GM12878 (cell line): Measurements from ENCODE around the gene BMI1. TPM values are rescaled to one million over a fixed set of nuclear protein-coding genes. Genes with fewer than 3 reads are reported as not detected.

Experiments used
- ATAC-seq: fragments of 200-7000 bp; cut with Tn5 transposase; 3 replicates; pipeline ENCODE4 v1.9.1; 2020; ENCODE audit warnings: mild to moderate bottlenecking, moderate library complexity
- BruUV-seq: library from RNA; stranded (reverse); fragments of 400-500 nt; replicated peaks from 2 replicates; lab custom pipeline; 2021; lab: Mats Ljungman, UMichigan
- CTCF ChIA-PET: fragments of 300-600 bp; sonication (Branson Sonifier 250); formaldehyde crosslinking; extraction: SDS; loops from one replicate; lab custom pipeline; 2021; ENCODE audit warnings: inconsistent platforms; lab: Yijun Ruan, JAX
- POLR2A ChIA-PET: fragments of 350-600 bp; formaldehyde crosslinking; extraction: SDS; loops from one replicate; lab custom pipeline; 2021; ENCODE audit warnings: inconsistent platforms; lab: Charles Lee
- RAD21 ChIA-PET: fragments of 300-600 bp; sonication (Branson Sonifier 250); formaldehyde crosslinking; loops from one replicate; lab custom pipeline; 2023; ENCODE audit warnings: antibody characterized with exemption; ENCODE audit not compliant: unreplicated experiment; lab: Charles Lee
- SMC1A ChIA-PET: fragments of 300-600 bp; sonication (Branson Sonifier 250); formaldehyde crosslinking; loops from one replicate; lab custom pipeline; 2023; ENCODE audit not compliant: unreplicated experiment, uncharacterized antibody; lab: Charles Lee
- DNase-seq: peaks from one replicate; pipeline ENCODE4 v3.0.0-alpha.2; 2011; ENCODE audit warnings: low read depth, low spot score
- FAIRE-seq: peaks from 3 replicates; lab custom pipeline; 2011; peaks lifted over from hg19 to GRCh38; lab: Jason Lieb, UNC
- H2AFZ ChIP-seq: 2 replicates; pipeline ENCODE4 v1.6.0; 2011; ENCODE audit warnings: low read depth, low read length, control low read depth; ENCODE audit not compliant: control insufficient read depth
- H3K27ac ChIP-seq: 2 replicates; pipeline ENCODE4 v1.5.1; 2011; ENCODE audit warnings: control low read depth; ENCODE audit not compliant: control insufficient read depth, insufficient read depth
- H3K27me3 ChIP-seq, 2 experiments: replicated peaks in 1 of 2; 2 replicates each; pipeline versions ENCODE4 v1.6.0 to v1.6.1; 2011; ENCODE audit warnings: low read length in 1 of 2; ENCODE audit not compliant: control insufficient read depth in 2 of 2, insufficient read depth in 2 of 2
- H3K36me3 ChIP-seq, 2 experiments: 2 replicates each; pipeline ENCODE4 v1.5.1; 2011; ENCODE audit warnings: low read length in 1 of 2; ENCODE audit not compliant: control insufficient read depth in 2 of 2, insufficient read depth in 2 of 2
- H3K4me1 ChIP-seq: 2 replicates; pipeline ENCODE4 v1.6.1; 2011; ENCODE audit warnings: mild to moderate bottlenecking, low read length, moderate library complexity, mixed read lengths; ENCODE audit not compliant: control insufficient read depth, insufficient read depth
- H3K4me2 ChIP-seq: 2 replicates; pipeline ENCODE4 v1.6.0; 2011; ENCODE audit warnings: control low read depth; ENCODE audit not compliant: control insufficient read depth, insufficient read depth
- H3K4me3 ChIP-seq: fragments of 200-600 bp; sonication (generic); 2 replicates; pipeline ENCODE4 v1.5.1; 2016
- H3K79me2 ChIP-seq: 2 replicates; pipeline ENCODE4 v1.6.0; 2011; ENCODE audit warnings: low read length; ENCODE audit not compliant: control insufficient read depth, insufficient read depth
- H3K9ac ChIP-seq: 2 replicates; pipeline ENCODE4 v1.8.0; 2011; ENCODE audit warnings: low read length, control low read depth, mixed read lengths; ENCODE audit not compliant: control insufficient read depth, insufficient read depth
- H3K9me3 ChIP-seq: replicated peaks from 3 replicates; pipeline ENCODE4 v1.5.1; 2011; ENCODE audit warnings: mild to moderate bottlenecking, low read length; ENCODE audit not compliant: control insufficient read depth, insufficient read depth
- H4K20me1 ChIP-seq: 2 replicates; pipeline ENCODE4 v1.6.0; 2011; ENCODE audit not compliant: control insufficient read depth, insufficient read depth
- BRCA1 ChIP-seq: IDR thresholded peaks from 2 replicates; pipeline ENCODE4 v1.6.1; 2011; ENCODE audit warnings: low read depth, low read length, improper control_type of control experiment
- CHD2 ChIP-seq: IDR thresholded peaks from 2 replicates; pipeline ENCODE4 v1.6.1; 2011; ENCODE audit warnings: low read depth, low read length, improper control_type of control experiment, borderline replicate concordance
- CREM ChIP-seq: IDR thresholded peaks from 2 replicates; pipeline ENCODE4 v1.6.1; 2014; ENCODE audit warnings: antibody characterized with exemption, low read depth
- EZH2 ChIP-seq: IDR thresholded peaks from 2 replicates; pipeline ENCODE4 v1.6.1; 2012; ENCODE audit warnings: low read depth, mild to moderate bottlenecking, control low read depth, inconsistent platforms, low read length, borderline replicate concordance; ENCODE audit not compliant: control insufficient read depth
- GATAD2B ChIP-seq: fragments of 450-650 bp; conservative IDR thresholded peaks from 2 replicates; pipeline ENCODE4 v1.6.1; 2017; ENCODE audit warnings: low read depth, mild to moderate bottlenecking, moderate library complexity
- HDAC2 ChIP-seq: fragments of 200-600 bp; sonication (generic); IDR thresholded peaks from 2 replicates; pipeline ENCODE4 v1.6.1; 2017
- MTA3 ChIP-seq: IDR thresholded peaks from 2 replicates; pipeline ENCODE4 v1.6.1; 2012; ENCODE audit warnings: low read length, inconsistent platforms, borderline replicate concordance
- NR2C2 ChIP-seq: IDR thresholded peaks from 2 replicates; pipeline ENCODE4 v1.6.1; 2011; ENCODE audit warnings: borderline replicate concordance, low read depth; ENCODE audit not compliant: control insufficient read depth, insufficient read length
- NRF1 ChIP-seq: conservative IDR thresholded peaks from 2 replicates; pipeline ENCODE4 v1.6.1; 2011; ENCODE audit warnings: mild to moderate bottlenecking, low read depth, low read length, improper control_type of control experiment
- RUNX3 ChIP-seq: IDR thresholded peaks from 2 replicates; pipeline ENCODE4 v1.6.1; 2012; ENCODE audit warnings: low read length, inconsistent platforms
- SMAD1 ChIP-seq: fragments of 450-650 bp; IDR thresholded peaks from 2 replicates; pipeline ENCODE4 v1.6.1; 2018; ENCODE audit warnings: mild to moderate bottlenecking, low read depth; ENCODE audit not compliant: partially characterized antibody
- SPI1 ChIP-seq: IDR thresholded peaks from 2 replicates; pipeline ENCODE4 v1.6.1; 2011; ENCODE audit warnings: low read depth, mild to moderate bottlenecking, low read length, moderate library complexity, borderline replicate concordance; ENCODE audit not compliant: insufficient read depth
- TAF1 ChIP-seq: IDR thresholded peaks from 2 replicates; pipeline ENCODE4 v1.6.1; 2011; ENCODE audit warnings: mild to moderate bottlenecking, low read depth, low read length, borderline replicate concordance
- TCF7 ChIP-seq: IDR thresholded peaks from 2 replicates; pipeline ENCODE4 v1.6.1; 2014; ENCODE audit warnings: antibody characterized with exemption, borderline replicate concordance
- ZNF274 ChIP-seq: IDR thresholded peaks from one replicate; pipeline ENCODE4 v1.8.0; 2011; ENCODE audit not compliant: insufficient read length, insufficient read depth
- WGBS: methylation state at CpG from one replicate; pipeline ENCODE4 v1.1.6; 2016; ENCODE audit warnings: low lambda C conversion rate; ENCODE audit not compliant: insufficient replicate concordance, insufficient coverage; ENCODE audit errors: missing lambda C conversion rate; 5-methylcytosine and 5-hydroxymethylcytosine counted together
- in situ Hi-C: fragments of 300-500 bp; cut with MboI; formaldehyde crosslinking; loops from 9 replicates; pipeline ENCODE4 v1.14.3; 2018; ENCODE audit warnings: mixed read lengths
- intact Hi-C: fragments of 100-400 bp; cut with micrococcal nuclease; formaldehyde crosslinking; loops from one replicate; pipeline ENCODE4 v1.14.2; 2022; ENCODE audit not compliant: unreplicated experiment
- polyA plus RNA-seq, 11 experiments: library from polyadenylated mRNA; depleted of rRNA in 4 of 11; unstranded in 6 of 11; stranded (reverse) in 5 of 11; fragments of >200 nt; fragmentation: Nextera tagmentation in 4 of 11; fragmentation: Illumina TruSeq in 1 of 11; extraction: Ambion mirVana in 4 of 11; extraction: Trizol in 1 of 11; gene quantifications; 1 replicate in 1 of 11; 2 replicates in 10 of 11; pipeline versions ENCODE4 v1.2.1 to v1.2.3, GENCODE V29; 2011 to 2016; ENCODE audit warnings: inconsistent platforms in 2 of 11, missing spikeins in 2 of 11, low read depth in 1 of 11
- total RNA-seq, 4 experiments: library from RNA; depleted of rRNA in 3 of 4; stranded (reverse); fragments of >200 nt in 3 of 4; fragmentation: Illumina TruSeq in 1 of 4; extraction: Trizol in 1 of 4; gene quantifications; 2 replicates each; pipeline versions ENCODE4 v1.2.1 to v1.2.3, GENCODE V29; 2013 to 2021
- TF ChIP-seq, protein P1 (sequence below): fragments of 450-650 bp; IDR thresholded peaks from 2 replicates; pipeline ENCODE4 v1.6.1; 2017; ENCODE audit warnings: low read depth, mild to moderate bottlenecking, moderate library complexity
- TF ChIP-seq, protein P2 (sequence below): IDR thresholded peaks from 2 replicates; pipeline ENCODE4 v1.6.1; 2011; ENCODE audit warnings: low read depth, low read length, improper control_type of control experiment, borderline replicate concordance
- TF ChIP-seq, protein P3 (sequence below): IDR thresholded peaks from 2 replicates; pipeline ENCODE4 v1.6.1; 2012; ENCODE audit warnings: low read length, inconsistent platforms

The BMI1 gene
- total and polyA plus RNA-seq, 10 of the 15 experiments (the other 5 are each of a cell fraction or from before 2014, with no cell fraction given) = 8.0 to 49.7 (median 25.8) TPM

DNA sequence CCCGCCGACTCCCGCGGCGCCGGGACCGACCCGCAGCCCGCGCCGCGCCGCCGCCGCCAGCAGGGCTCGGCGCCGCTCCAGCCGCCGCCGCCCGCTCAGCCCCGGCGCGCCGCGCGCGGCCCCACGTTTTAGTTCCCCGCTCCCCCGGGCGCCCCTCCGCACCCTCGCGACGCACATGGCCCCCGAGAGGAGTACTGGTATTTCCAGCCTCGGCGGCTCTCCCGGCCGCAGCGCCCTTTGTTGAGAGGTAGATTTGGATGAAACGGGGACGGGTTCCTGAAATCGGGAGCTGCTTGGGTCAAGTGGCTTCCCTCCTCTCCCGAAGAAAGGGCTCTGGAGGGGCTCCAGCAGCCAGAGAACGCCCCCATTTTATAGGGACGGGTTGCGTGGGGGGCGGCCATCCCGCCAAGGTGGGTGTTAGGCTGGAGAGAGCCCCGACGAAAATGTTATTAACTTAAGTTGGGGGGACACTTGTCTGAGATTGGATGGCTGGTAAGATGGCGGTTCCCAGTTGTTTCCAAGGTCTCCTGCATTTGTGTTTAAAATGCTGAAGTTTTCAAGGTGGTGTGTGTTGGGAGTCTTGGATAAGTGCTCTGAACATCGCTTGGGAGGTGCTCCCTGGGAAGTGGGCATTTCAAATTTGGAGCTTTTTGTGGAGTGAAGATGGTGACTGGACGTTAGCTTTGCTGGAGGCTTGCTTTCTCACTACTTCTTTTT lies 1.2 kb downstream of the BMI1 start (continued):
- TF ChIP-seq, protein P1, sequence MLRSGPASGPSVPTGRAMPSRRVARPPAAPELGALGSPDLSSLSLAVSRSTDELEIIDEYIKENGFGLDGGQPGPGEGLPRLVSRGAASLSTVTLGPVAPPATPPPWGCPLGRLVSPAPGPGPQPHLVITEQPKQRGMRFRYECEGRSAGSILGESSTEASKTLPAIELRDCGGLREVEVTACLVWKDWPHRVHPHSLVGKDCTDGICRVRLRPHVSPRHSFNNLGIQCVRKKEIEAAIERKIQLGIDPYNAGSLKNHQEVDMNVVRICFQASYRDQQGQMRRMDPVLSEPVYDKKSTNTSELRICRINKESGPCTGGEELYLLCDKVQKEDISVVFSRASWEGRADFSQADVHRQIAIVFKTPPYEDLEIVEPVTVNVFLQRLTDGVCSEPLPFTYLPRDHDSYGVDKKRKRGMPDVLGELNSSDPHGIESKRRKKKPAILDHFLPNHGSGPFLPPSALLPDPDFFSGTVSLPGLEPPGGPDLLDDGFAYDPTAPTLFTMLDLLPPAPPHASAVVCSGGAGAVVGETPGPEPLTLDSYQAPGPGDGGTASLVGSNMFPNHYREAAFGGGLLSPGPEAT = no peak
- TF ChIP-seq MTA3 (no peak), NRF1 (no peak)

DNA sequence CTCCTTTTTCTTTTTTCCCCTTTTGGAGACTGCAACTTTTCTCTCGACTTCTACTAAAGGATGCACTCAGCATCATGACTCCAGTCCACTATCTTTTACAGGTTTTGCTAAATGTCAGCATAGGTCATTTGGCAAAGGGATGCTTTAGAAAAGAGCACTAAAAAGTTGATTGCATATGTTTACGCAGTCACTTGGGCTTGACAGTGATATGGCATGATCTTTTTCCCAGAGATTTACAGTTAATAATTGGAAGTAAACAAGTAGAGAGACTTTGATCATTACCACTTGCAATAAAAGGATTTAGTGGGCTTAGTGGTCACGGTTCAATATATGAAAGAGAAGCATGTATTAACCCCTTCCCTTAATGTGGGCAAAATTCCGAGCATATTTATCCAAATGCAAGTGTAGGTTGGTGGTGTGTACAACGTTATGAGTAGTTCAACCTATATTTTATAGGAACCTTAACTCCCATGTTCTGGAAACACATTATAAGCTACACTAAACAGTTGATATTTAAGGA lies 1.8 kb downstream of the BMI1 start:
- H3K79me2 ChIP-seq = peaks cover 16% of the 10 kb centered on the region
- H3K4me1 ChIP-seq = peaks cover 25% of the 10 kb centered on the region
- H3K4me2 ChIP-seq = peak overlapping the region; percentile 98
- SMC1A ChIA-PET = interaction anchor here (1.5 kb wide), 1 partner anchor 21 kb away, joined by 5 read pairs; no protein-coding TSS in a partner anchor
- peaks cover 2% of the 10 kb centered on the region; the same call in 2 of the 3 replicates for H3K9me3 ChIP-seq
- no peaks in the 10 kb centered on the region; a peak in 1 of 4 replicates for H3K36me3 ChIP-seq
- FAIRE-seq (no peak), ATAC-seq (no peak), DNase-seq (no peak)
- CTCF ChIA-PET = interaction anchor here (0.8 to 1.2 kb wide), 2 partner anchors 15 to 21 kb away, joined by 3 read pairs; no protein-coding TSS in a partner anchor
- no peak overlapping the region; the same call in 1 of the 2 replicates for H3K9ac ChIP-seq
- BruUV-seq = no TSS peak
- H3K4me3 ChIP-seq = peak overlapping the region; percentile 81
- 52% methylated on average over 5 of the region's 5 CpGs for WGBS
- RAD21 ChIA-PET = interaction anchor here (1.2 to 1.8 kb wide), 2 partner anchors 17 to 21 kb away, joined by 3 to 6 read pairs; no protein-coding TSS in a partner anchor
- in situ Hi-C loops = no loop called here
- peaks cover 2% of the 10 kb centered on the region; the same call in 1 of the 2 replicates for H4K20me1 ChIP-seq
- no peak overlapping the region for H3K27ac ChIP-seq
- intact Hi-C loops = loop anchor here (2.0 to 5.0 kb wide), 3 partner anchors 18 to 665 kb away; partner anchors contain the start of gene DNAJC1
- no peak overlapping the region for H2AFZ ChIP-seq
- H3K27me3 ChIP-seq = peaks cover 3 to 14% of the 10 kb centered on the region in 2 experiments
- POLR2A ChIA-PET = interaction anchor here (0.5 to 1.1 kb wide), 3 partner anchors 9 to 52 kb away, joined by 3 read pairs; no protein-coding TSS in a partner anchor
- TF ChIP-seq BRCA1 (no peak), TCF7 (no peak), HDAC2 (no peak), NR2C2 (no peak), EZH2 (no peak; the same call in 1 of the 2 replicates), CHD2 (no peak), CREM (no peak), SMAD1 (no peak), SPI1 (no peak), ZNF274 (no peak), RUNX3 (no peak), GATAD2B (no peak), TAF1 (no peak)
- TF ChIP-seq, protein P2, sequence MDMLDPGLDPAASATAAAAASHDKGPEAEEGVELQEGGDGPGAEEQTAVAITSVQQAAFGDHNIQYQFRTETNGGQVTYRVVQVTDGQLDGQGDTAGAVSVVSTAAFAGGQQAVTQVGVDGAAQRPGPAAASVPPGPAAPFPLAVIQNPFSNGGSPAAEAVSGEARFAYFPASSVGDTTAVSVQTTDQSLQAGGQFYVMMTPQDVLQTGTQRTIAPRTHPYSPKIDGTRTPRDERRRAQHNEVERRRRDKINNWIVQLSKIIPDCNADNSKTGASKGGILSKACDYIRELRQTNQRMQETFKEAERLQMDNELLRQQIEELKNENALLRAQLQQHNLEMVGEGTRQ = no peak
- TF ChIP-seq, protein P3, sequence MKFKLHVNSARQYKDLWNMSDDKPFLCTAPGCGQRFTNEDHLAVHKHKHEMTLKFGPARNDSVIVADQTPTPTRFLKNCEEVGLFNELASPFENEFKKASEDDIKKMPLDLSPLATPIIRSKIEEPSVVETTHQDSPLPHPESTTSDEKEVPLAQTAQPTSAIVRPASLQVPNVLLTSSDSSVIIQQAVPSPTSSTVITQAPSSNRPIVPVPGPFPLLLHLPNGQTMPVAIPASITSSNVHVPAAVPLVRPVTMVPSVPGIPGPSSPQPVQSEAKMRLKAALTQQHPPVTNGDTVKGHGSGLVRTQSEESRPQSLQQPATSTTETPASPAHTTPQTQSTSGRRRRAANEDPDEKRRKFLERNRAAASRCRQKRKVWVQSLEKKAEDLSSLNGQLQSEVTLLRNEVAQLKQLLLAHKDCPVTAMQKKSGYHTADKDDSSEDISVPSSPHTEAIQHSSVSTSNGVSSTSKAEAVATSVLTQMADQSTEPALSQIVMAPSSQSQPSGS = no peak
